ENCODE results near the gene GALNT17. TPM values are rescaled to one million over a fixed set of nuclear protein-coding genes. Genes with fewer than 3 reads are reported as not detected.

GALNT17 gene
- total and polyA plus RNA-seq, 12 donors, result 0.94 to 37.5 (median 8.1) TPM

- Histone ChIP-seq H3K27me3 (no peaks in the 10 kb centered on the region), H3K9me3 (replicated peaks in 1 of 3) (no peaks in the 10 kb centered on the region), H3K36me3 (replicated peaks in 1 of 2) (no peaks in the 10 kb centered on the region), H3K27ac (no peak overlapping the region), H3K4me3 (no peak overlapping the region), H3K4me1 (replicated peaks in 1 of 2) (no peaks in the 10 kb centered on the region)
- 85 to 90% (median 88%) methylated on average over 7 of the region's 7 CpGs for WGBS, 4 donors
- DNase-seq, result no peak
- TF ChIP-seq CTCF (IDR thresholded peaks at IDR 0.05) (no peak), POLR2A (IDR thresholded peaks at IDR 0.05) (no peak)
- intact Hi-C loops (cut with DNase I), result no loop called here
Measured at GRCh38 chr7:71362240-71362639, 230.3 kb downstream of the GALNT17 start.

GRCh38 chr7:71363223-71363622 lies 231.3 kb downstream of the GALNT17 start:
- DNase-seq, result no peak
- H3K36me3 ChIP-seq (replicated peaks in 1 of 2), result no peaks in the 10 kb centered on the region
- 83 to 94% (median 88%) methylated on average over 5 of the region's 5 CpGs for WGBS, 4 donors
- H3K4me1 ChIP-seq (replicated peaks in 1 of 2), result no peaks in the 10 kb centered on the region
- H3K9me3 ChIP-seq (replicated peaks in 1 of 3), result no peaks in the 10 kb centered on the region
- intact Hi-C loops (cut with DNase I), result no loop called here
- H3K4me3 ChIP-seq, result no peak overlapping the region
- no peak for TF ChIP-seq POLR2A (IDR thresholded peaks at IDR 0.05)
- TF ChIP-seq CTCF (IDR thresholded peaks at IDR 0.05), result no peak
- H3K27me3 ChIP-seq, result no peaks in the 10 kb centered on the region
- no peak overlapping the region for H3K27ac ChIP-seq

- Histone ChIP-seq H3K36me3 (replicated peaks in 1 of 2) (no peaks in the 10 kb centered on the region), H3K27ac (no peak overlapping the region), H3K27me3 (no peaks in the 10 kb centered on the region), H3K4me3 (no peak overlapping the region), H3K9me3 (replicated peaks in 1 of 3) (no peaks in the 10 kb centered on the region), H3K4me1 (replicated peaks in 1 of 2) (no peaks in the 10 kb centered on the region)
- intact Hi-C loops (cut with DNase I), result no loop called here
- no peak for DNase-seq
- WGBS, 4 donors, result 92 to 94% (median 93%) methylated on average over 7 of the region's 7 CpGs
- TF ChIP-seq CTCF (IDR thresholded peaks at IDR 0.05), result no peak
- TF ChIP-seq POLR2A (IDR thresholded peaks at IDR 0.05), result no peak
Measured at GRCh38 chr7:71363627-71364026, 231.7 kb downstream of the GALNT17 start.

GRCh38 chr7:71364551-71364950 lies 232.6 kb downstream of the GALNT17 start:
- intact Hi-C loops (cut with DNase I), result no loop called here
- no peak overlapping the region for H3K27ac ChIP-seq

More at GRCh38 chr7:71364551-71364950, 232.6 kb downstream of the GALNT17 start:
- Histone ChIP-seq H3K4me3 (no peak overlapping the region), H3K27me3 (no peaks in the 10 kb centered on the region), H3K9me3 (replicated peaks in 1 of 3) (no peaks in the 10 kb centered on the region), H3K4me1 (replicated peaks in 1 of 2) (no peaks in the 10 kb centered on the region), H3K36me3 (replicated peaks in 1 of 2) (no peaks in the 10 kb centered on the region)
- WGBS, 4 donors, result 56 to 73% (median 69%) methylated on average over 2 of the region's 2 CpGs
- TF ChIP-seq CTCF (IDR thresholded peaks at IDR 0.05) (no peak), POLR2A (IDR thresholded peaks at IDR 0.05) (no peak)
- no peak for DNase-seq
